Retinal pigment epithelial cell (primary cell): ENCODE measurements around the gene TNNT1.

ENCODE experiments used
- DNase-seq: peaks from one replicate; pipeline ENCODE4 v3.0.0-alpha.2; 2010; ENCODE audit warnings: low read depth
- H3K4me3 ChIP-seq: 2 replicates; pipeline ENCODE4 v1.5.1; 2011; ENCODE audit warnings: mild to moderate bottlenecking, low read length, control low read depth, moderate library complexity
- CTCF ChIP-seq: conservative IDR thresholded peaks from 2 replicates; pipeline ENCODE4 v1.5.1; 2011; ENCODE audit warnings: low read depth, low read length, control low read depth, inconsistent platforms

Gene TNNT1

GRCh38 chr19:55149078-55150003 is at the start of gene TNNT1:
Gene TNNT1, minus strand, starts transcription at chr19:55149206. Its CDS starts 2,049 bp downstream, at chr19:55147157.
- DNase-seq = no peak
- H3K4me3 ChIP-seq = no peak within 1 kb of the TSS
- TF ChIP-seq CTCF = no peak

- no peak overlapping the region for H3K4me3 ChIP-seq
- TF ChIP-seq CTCF = no peak
- no peak for DNase-seq
Measured at GRCh38 chr19:55198651-55199050, 49.6 kb upstream of the TNNT1 start.

GRCh38 chr19:55197528-55197927 is 48.5 kb upstream of the TNNT1 start:
- no peak for DNase-seq
- no peak for TF ChIP-seq CTCF
- H3K4me3 ChIP-seq = no peak overlapping the region

- H3K4me3 ChIP-seq = no peak overlapping the region
- DNase-seq = no peak
- TF ChIP-seq CTCF = no peak
Measured at GRCh38 chr19:55196803-55197202, 47.8 kb upstream of the TNNT1 start.

GRCh38 chr19:55193481-55193880 is 44.5 kb upstream of the TNNT1 start:
- no peak overlapping the region for H3K4me3 ChIP-seq
- DNase-seq = no peak
- no peak for TF ChIP-seq CTCF

GRCh38 chr19:55189403-55189835 is 40.4 kb upstream of the TNNT1 start:
- peak; percentile 80 for DNase-seq
- H3K4me3 ChIP-seq = no peak overlapping the region
- no peak for TF ChIP-seq CTCF

GRCh38 chr19:55188625-55189024 is 39.6 kb upstream of the TNNT1 start:
- no peak for TF ChIP-seq CTCF
- H3K4me3 ChIP-seq = no peak overlapping the region
- no peak for DNase-seq
